Parathyroid adenoma (tissue), 2 donors: Measurements from ENCODE around the gene ADARB2.

Experiments used
- H2AFZ ChIP-seq: fragments of 300-600 bp; sonication (generic); one replicate; pipeline ENCODE4 v1.7.0; 2017; ENCODE audit warnings: antibody characterized with exemption, mild to moderate bottlenecking
- H3K27ac ChIP-seq: fragments of 300-600 bp; sonication (generic); one replicate; pipeline ENCODE4 v1.7.0; 2017
- H3K27me3 ChIP-seq: fragments of 300-600 bp; sonication (generic); one replicate; pipeline ENCODE4 v1.7.0; 2017; ENCODE audit warnings: low read length; ENCODE audit not compliant: control insufficient read depth, insufficient read depth
- H3K36me3 ChIP-seq: fragments of 300-600 bp; sonication (generic); one replicate; pipeline ENCODE4 v1.7.0; 2017; ENCODE audit warnings: low read length; ENCODE audit not compliant: control insufficient read depth, insufficient read depth
- H3K4me1 ChIP-seq: fragments of 300-600 bp; sonication (generic); one replicate; pipeline ENCODE4 v1.7.0; 2017; ENCODE audit warnings: control low read depth
- H3K4me2 ChIP-seq: fragments of 300-600 bp; sonication (generic); one replicate; pipeline ENCODE4 v1.7.0; 2017; ENCODE audit warnings: low read length
- H3K4me3 ChIP-seq: fragments of 300-600 bp; sonication (generic); one replicate; pipeline ENCODE4 v1.7.0; 2017; ENCODE audit warnings: low read depth, low read length
- H3K79me2 ChIP-seq: fragments of 300-600 bp; sonication (generic); one replicate; pipeline ENCODE4 v1.7.0; 2017; ENCODE audit warnings: control low read depth
- H3K9ac ChIP-seq: fragments of 300-600 bp; sonication (generic); one replicate; pipeline ENCODE4 v1.7.0; 2017; ENCODE audit warnings: mild to moderate bottlenecking
- H3K9me3 ChIP-seq: fragments of 300-600 bp; sonication (generic); one replicate; pipeline ENCODE4 v1.7.0; 2017; ENCODE audit warnings: low read length; ENCODE audit not compliant: control insufficient read depth
- CTCF ChIP-seq: fragments of 300-600 bp; sonication (generic); IDR thresholded peaks from one replicate; pipeline ENCODE4 v1.7.0; 2017; ENCODE audit warnings: antibody characterized with exemption, mild to moderate bottlenecking
- donor health status: primary hyperparathyroidism.

The ADARB2 gene

DNA sequence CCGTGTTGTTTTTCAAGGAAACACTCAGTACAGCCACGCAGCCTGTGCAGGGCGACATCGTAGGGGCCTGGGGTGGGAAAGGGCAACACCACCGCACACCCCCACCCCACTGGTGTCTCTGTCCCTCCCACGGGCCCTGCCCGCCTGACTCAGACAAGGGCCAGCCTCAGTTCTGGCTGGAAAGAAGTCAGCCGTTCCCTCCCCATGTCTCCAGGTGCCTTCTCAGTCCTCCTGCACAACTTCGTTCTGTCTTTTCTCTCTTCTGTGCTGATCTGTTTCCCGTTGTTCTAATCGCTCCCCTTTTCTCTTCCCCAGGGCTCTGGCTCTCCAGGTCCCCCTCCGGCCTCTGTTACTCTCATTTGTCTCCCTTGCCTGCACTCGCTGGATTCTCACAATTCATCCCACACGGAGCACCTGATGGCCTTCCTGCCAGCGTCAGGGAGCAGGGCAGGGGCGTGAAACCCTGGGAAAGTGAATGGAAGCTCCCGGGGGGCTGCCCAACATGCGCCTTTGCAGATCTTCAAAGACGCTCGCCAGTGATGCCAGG is 583.4 kb downstream of the ADARB2 start:
- Histone ChIP-seq H3K9ac (no peak overlapping the region), H3K27me3 (no peaks in the 10 kb centered on the region), H3K79me2 (no peaks in the 10 kb centered on the region), H3K27ac (no peak overlapping the region), H3K9me3 (no peaks in the 10 kb centered on the region), H3K4me1 (peaks cover 10% of the 10 kb centered on the region), H2AFZ (no peak overlapping the region), H3K4me2 (no peak overlapping the region), H3K4me3 (no peak overlapping the region), H3K36me3 (no peaks in the 10 kb centered on the region)
- TF ChIP-seq CTCF = no peak

- Histone ChIP-seq H3K4me2 (no peak overlapping the region), H3K79me2 (no peaks in the 10 kb centered on the region), H2AFZ (no peak overlapping the region), H3K4me3 (no peak overlapping the region), H3K9me3 (no peaks in the 10 kb centered on the region), H3K9ac (no peak overlapping the region), H3K27me3 (no peaks in the 10 kb centered on the region), H3K36me3 (no peaks in the 10 kb centered on the region), H3K27ac (no peak overlapping the region), H3K4me1 (peaks cover 10% of the 10 kb centered on the region)
- TF ChIP-seq CTCF = no peak
Observed at GRCh38 chr10:1153251-1153763, 584.0 kb downstream of the ADARB2 start.

DNA sequence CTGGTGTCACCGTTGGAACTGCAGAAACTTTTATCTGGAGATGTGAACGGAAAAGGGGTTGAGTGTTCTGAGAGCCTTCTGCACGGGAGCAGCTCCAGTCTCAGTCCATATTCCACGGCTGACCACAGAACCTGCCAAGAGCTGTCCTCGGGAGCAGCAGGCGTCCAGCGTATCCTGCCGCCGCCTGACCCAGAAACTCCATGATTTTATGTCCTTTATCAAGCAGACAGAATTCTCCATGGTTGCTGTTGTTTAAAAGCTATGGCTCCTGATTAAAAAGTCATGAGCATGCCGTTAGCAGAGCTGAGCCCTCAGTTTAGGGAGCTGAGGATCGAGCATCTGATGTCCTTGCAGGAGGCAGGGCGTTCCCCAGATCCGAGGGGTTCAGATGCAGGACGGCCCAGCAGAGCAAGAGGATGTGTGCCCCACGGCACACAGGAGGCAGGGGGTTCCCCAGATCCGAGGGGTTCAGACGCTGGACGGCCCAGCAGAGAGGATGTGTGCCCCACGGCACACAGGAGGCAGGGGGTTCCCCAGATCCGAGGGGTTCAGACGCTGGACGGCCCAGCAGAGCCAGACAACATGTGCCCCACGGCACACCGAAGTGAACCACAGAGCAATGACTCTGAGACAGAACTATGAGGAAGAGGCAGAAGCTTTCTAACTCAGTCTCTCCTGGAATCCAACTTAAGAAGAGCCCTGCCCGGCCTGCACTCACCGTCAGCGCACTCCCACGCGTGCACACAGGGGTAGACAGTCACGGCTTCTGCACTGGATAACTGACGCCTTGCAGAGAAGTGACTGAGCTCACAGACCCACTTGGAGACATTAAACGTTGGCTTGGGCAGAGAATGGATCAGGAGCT is 584.7 kb downstream of the ADARB2 start:
- Histone ChIP-seq H3K4me2 (no peak overlapping the region), H3K4me3 (no peak overlapping the region), H3K27me3 (no peaks in the 10 kb centered on the region), H3K9ac (no peak overlapping the region), H3K9me3 (no peaks in the 10 kb centered on the region), H3K27ac (no peak overlapping the region), H2AFZ (no peak overlapping the region), H3K4me1 (peaks cover 10% of the 10 kb centered on the region), H3K36me3 (no peaks in the 10 kb centered on the region), H3K79me2 (no peaks in the 10 kb centered on the region)
- no peak for TF ChIP-seq CTCF

DNA sequence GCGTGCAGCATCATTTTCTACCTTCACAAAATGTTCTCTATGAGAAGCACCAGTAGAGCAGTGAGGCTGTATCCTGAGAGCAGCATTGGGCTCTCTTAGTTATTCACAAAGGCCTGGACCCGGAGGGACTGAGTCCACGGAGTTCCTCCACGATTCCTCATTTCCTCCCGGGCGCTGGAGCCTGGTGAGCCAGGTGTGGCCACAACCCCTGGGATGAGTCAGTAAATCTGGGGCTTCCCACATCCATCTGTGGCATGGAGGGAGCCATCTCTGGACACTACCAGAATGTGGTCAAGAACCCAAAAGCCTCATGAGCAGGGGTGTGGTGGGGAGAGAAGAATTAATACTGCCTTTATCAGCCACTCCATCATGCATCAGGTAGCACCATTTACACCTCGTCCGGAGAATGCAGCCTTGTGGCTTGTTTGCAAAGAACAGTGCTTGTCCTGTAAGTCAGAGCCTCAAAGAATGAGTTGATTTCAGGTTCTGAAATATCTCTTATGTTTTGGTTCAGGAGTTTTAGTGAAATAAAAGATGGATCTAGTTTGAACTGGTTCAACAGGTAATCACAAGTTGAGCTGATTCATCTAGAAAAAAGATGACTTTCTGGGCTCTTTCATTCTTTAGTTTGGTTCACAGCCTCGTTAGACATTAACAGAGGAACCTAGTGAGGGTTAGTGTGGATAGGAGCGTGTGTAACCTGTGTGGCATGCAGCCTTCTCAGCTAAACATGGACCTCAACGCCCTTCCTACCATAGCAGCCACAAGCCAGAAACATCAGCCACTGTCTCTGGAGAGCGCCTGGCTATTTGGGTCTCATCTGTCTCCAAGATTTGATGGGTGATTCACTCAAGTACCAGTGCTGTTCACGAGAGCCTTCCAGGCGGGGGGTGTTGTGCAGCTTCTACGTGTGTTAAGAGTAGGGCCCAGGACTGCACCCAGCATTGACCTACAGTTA is 586.0 kb downstream of the ADARB2 start:
- Histone ChIP-seq H3K79me2 (no peaks in the 10 kb centered on the region), H3K4me3 (no peak overlapping the region), H3K4me2 (no peak overlapping the region), H3K9ac (no peak overlapping the region), H3K27me3 (no peaks in the 10 kb centered on the region), H3K4me1 (peaks cover 10% of the 10 kb centered on the region), H2AFZ (no peak overlapping the region), H3K9me3 (no peaks in the 10 kb centered on the region), H3K27ac (no peak overlapping the region), H3K36me3 (no peaks in the 10 kb centered on the region)
- no peak for TF ChIP-seq CTCF
